Measurements from ENCODE around the gene SUSD4. TPM values are rescaled to one million over a fixed set of nuclear protein-coding genes. Genes with fewer than 3 reads are reported as not detected.

Gene SUSD4
- total and polyA plus RNA-seq, 7 experiments from 2014 or later: 0.10 to 21.5 (median 7.7) TPM

- Mint-ChIP-seq H3K9me3 (peaks cover 0 to 4% (median 0%) of the 10 kb centered on the region in 11 donors), H3K27ac (peak overlapping the region in 7 of 9 donors; percentile 10 to 86 (median 74)), H3K4me1 (peaks cover 10 to 84% (median 52%) of the 10 kb centered on the region in 7 donors), H3K4me3 (peak overlapping the region in 1 of 10 donors; percentile 10), H3K27me3 (peaks cover 0 to 4% (median 0%) of the 10 kb centered on the region in 5 donors), H3K36me3 (peaks cover 0 to 12% (median 5%) of the 10 kb centered on the region in 5 donors)
- Histone ChIP-seq H3K36me3 (ENCODE audit: control insufficient read depth in 2 of 3, insufficient read depth in 3 of 3, low read length in 3 of 3) (no peaks in the 10 kb centered on the region), H3K27ac (ENCODE audit: low read depth, low read length) (no peak overlapping the region), H3K4me1 (ENCODE audit: control insufficient read depth in 2 of 2, insufficient read depth in 2 of 2, low read length in 2 of 2) (peaks cover 14 to 24% of the 10 kb centered on the region in 2 donors), H3K9me3 (ENCODE audit: control insufficient read depth in 2 of 3, low read length in 3 of 3) (no peaks in the 10 kb centered on the region), H3K27me3 (ENCODE audit: control insufficient read depth in 2 of 2, insufficient read depth in 2 of 2, low read length in 2 of 2) (no peaks in the 10 kb centered on the region), H3K4me3 (ENCODE audit: low read length) (no peak overlapping the region)
- ChIA-PET POLR2A (interaction anchor here (0.6 kb wide), 2 partner anchors 9 to 26 kb away, joined by 3 read pairs; no protein-coding TSS in a partner anchor), CTCF (interaction anchor here (0.6 to 1.3 kb wide), 3 partner anchors 114 to 120 kb away, joined by 3 to 4 read pairs (median 3); partner anchors contain the start of gene SUSD4)
- DNase-seq: no peak
- no peak for ATAC-seq
- intact Hi-C loops (cut with micrococcal nuclease): loop anchor here (1.0 to 5.0 kb wide), 5 partner anchors 58 to 118 kb away; partner anchors contain the start of genes SUSD4 (in 1 of the 2) and TLR5 (in 1 of the 2)
These were observed 113.9 kb downstream of the SUSD4 start for GRCh38 chr1:223249854-223250631.

- CTCF ChIA-PET: interaction anchor here (0.7 to 1.4 kb wide), 3 partner anchors 10 to 120 kb away, joined by 3 to 5 read pairs (median 3); no protein-coding TSS in a partner anchor
- H3K27ac Mint-ChIP-seq: peak overlapping the region in 8 of 9 donors; percentile 85 to 97 (median 90)
- peak overlapping the region in 9 of 10 donors; percentile 25 to 73 (median 63) for H3K4me3 Mint-ChIP-seq
These were observed 115.2 kb downstream of the SUSD4 start for GRCh38 chr1:223248770-223249140.

GRCh38 chr1:223248001-223248769 is 115.8 kb downstream of the SUSD4 start:
- CTCF ChIA-PET: interaction anchor here (1.0 to 1.4 kb wide), 2 partner anchors 114 to 119 kb away, joined by 3 read pairs; no protein-coding TSS in a partner anchor
- ATAC-seq (no peak), DNase-seq (no peak)
- Histone ChIP-seq H3K4me1 (ENCODE audit: control insufficient read depth in 2 of 2, insufficient read depth in 2 of 2, low read length in 2 of 2) (peaks cover 14 to 34% of the 10 kb centered on the region in 2 donors), H3K36me3 (ENCODE audit: control insufficient read depth in 2 of 3, insufficient read depth in 3 of 3, low read length in 3 of 3) (no peaks in the 10 kb centered on the region), H3K9me3 (ENCODE audit: control insufficient read depth in 2 of 3, low read length in 3 of 3) (no peaks in the 10 kb centered on the region), H3K27me3 (ENCODE audit: control insufficient read depth in 2 of 2, insufficient read depth in 2 of 2, low read length in 2 of 2) (no peaks in the 10 kb centered on the region), H3K4me3 (ENCODE audit: low read length) (no peak overlapping the region), H3K27ac (ENCODE audit: low read depth, low read length) (peak overlapping the region; percentile 58)
- POLR2A ChIA-PET: interaction anchor here (1.2 kb wide), 1 partner anchor 17 kb away, joined by 4 read pairs; no protein-coding TSS in a partner anchor
- peaks cover 10 to 78% (median 45%) of the 10 kb centered on the region in 7 donors for H3K4me1 Mint-ChIP-seq
- intact Hi-C loops (cut with micrococcal nuclease): loop anchor here (1.0 to 5.0 kb wide), 6 partner anchors 12 to 116 kb away; partner anchors contain the start of gene TLR5 (in 1 of the 2)
- H3K4me3 Mint-ChIP-seq: peak overlapping the region in 9 of 10 donors; percentile 25 to 73 (median 63)
- peaks cover 0 to 4% (median 0%) of the 10 kb centered on the region in 11 donors for H3K9me3 Mint-ChIP-seq
- peak overlapping the region in 8 of 9 donors; percentile 85 to 97 (median 90) for H3K27ac Mint-ChIP-seq
- H3K36me3 Mint-ChIP-seq: peaks cover 0 to 12% (median 5%) of the 10 kb centered on the region in 5 donors
- H3K27me3 Mint-ChIP-seq: no peaks in the 10 kb centered on the region

More at GRCh38 chr1:223248770-223249140, 115.2 kb downstream of the SUSD4 start:
- Histone ChIP-seq H3K27me3 (ENCODE audit: control insufficient read depth in 2 of 2, insufficient read depth in 2 of 2, low read length in 2 of 2) (no peaks in the 10 kb centered on the region), H3K27ac (ENCODE audit: low read depth, low read length) (peak overlapping the region; percentile 58), H3K36me3 (ENCODE audit: control insufficient read depth in 2 of 3, insufficient read depth in 3 of 3, low read length in 3 of 3) (no peaks in the 10 kb centered on the region), H3K4me1 (ENCODE audit: control insufficient read depth in 2 of 2, insufficient read depth in 2 of 2, low read length in 2 of 2) (peaks cover 14 to 34% of the 10 kb centered on the region in 2 donors), H3K9me3 (ENCODE audit: control insufficient read depth in 2 of 3, low read length in 3 of 3) (no peaks in the 10 kb centered on the region), H3K4me3 (ENCODE audit: low read length) (no peak overlapping the region)
- Mint-ChIP-seq H3K4me1 (peaks cover 10 to 84% (median 51%) of the 10 kb centered on the region in 7 donors), H3K9me3 (peaks cover 0 to 4% (median 0%) of the 10 kb centered on the region in 11 donors), H3K27me3 (no peaks in the 10 kb centered on the region), H3K36me3 (peaks cover 0 to 12% (median 5%) of the 10 kb centered on the region in 5 donors)
- DNase-seq: peak in 7 of 9 donors; percentile 60 to 81 (median 72)
- intact Hi-C loops (cut with micrococcal nuclease): loop anchor here (1.0 to 5.0 kb wide), 7 partner anchors 12 to 116 kb away; partner anchors contain the start of genes SUSD4 (in 1 of the 2) and TLR5 (in 1 of the 2)
- POLR2A ChIA-PET: interaction anchor here (1.2 kb wide), 1 partner anchor 18 kb away, joined by 4 read pairs; no protein-coding TSS in a partner anchor
- peak; percentile 87 for ATAC-seq

- peaks cover 0 to 12% (median 5%) of the 10 kb centered on the region in 5 donors for H3K36me3 Mint-ChIP-seq
- intact Hi-C loops (cut with micrococcal nuclease): loop anchor here (5.0 kb wide), 3 partner anchors 54 to 114 kb away; no protein-coding TSS in a partner anchor
- Histone ChIP-seq H3K27me3 (ENCODE audit: control insufficient read depth in 2 of 2, insufficient read depth in 2 of 2, low read length in 2 of 2) (no peaks in the 10 kb centered on the region), H3K4me1 (ENCODE audit: control insufficient read depth in 2 of 2, insufficient read depth in 2 of 2, low read length in 2 of 2) (peaks cover 14 to 34% of the 10 kb centered on the region in 2 donors), H3K27ac (ENCODE audit: low read depth, low read length) (no peak overlapping the region), H3K36me3 (ENCODE audit: control insufficient read depth in 2 of 3, insufficient read depth in 3 of 3, low read length in 3 of 3) (no peaks in the 10 kb centered on the region), H3K4me3 (ENCODE audit: low read length) (no peak overlapping the region), H3K9me3 (ENCODE audit: control insufficient read depth in 2 of 3, low read length in 3 of 3) (no peaks in the 10 kb centered on the region)
- H3K4me3 Mint-ChIP-seq: no peak overlapping the region
- peak overlapping the region in 4 of 9 donors; percentile 8 to 59 (median 36) for H3K27ac Mint-ChIP-seq
- H3K27me3 Mint-ChIP-seq: no peaks in the 10 kb centered on the region
- ATAC-seq: no peak
- ChIA-PET POLR2A (interaction anchor here (1.1 kb wide), 1 partner anchor 113 kb away, joined by 3 read pairs; no protein-coding TSS in a partner anchor), CTCF (no interaction called here)
- H3K4me1 Mint-ChIP-seq: peaks cover 10 to 79% (median 43%) of the 10 kb centered on the region in 7 donors
- peaks cover 0 to 4% (median 0%) of the 10 kb centered on the region in 11 donors for H3K9me3 Mint-ChIP-seq
- no peak for DNase-seq
These were observed 117.4 kb downstream of the SUSD4 start for GRCh38 chr1:223246476-223247112.

- Histone ChIP-seq H3K9me3 (ENCODE audit: control insufficient read depth in 2 of 3, low read length in 3 of 3) (no peaks in the 10 kb centered on the region), H3K4me1 (ENCODE audit: control insufficient read depth in 2 of 2, insufficient read depth in 2 of 2, low read length in 2 of 2) (peaks cover 14 to 34% of the 10 kb centered on the region in 2 donors), H3K4me3 (ENCODE audit: low read length) (no peak overlapping the region), H3K27me3 (ENCODE audit: control insufficient read depth in 2 of 2, insufficient read depth in 2 of 2, low read length in 2 of 2) (no peaks in the 10 kb centered on the region), H3K27ac (ENCODE audit: low read depth, low read length) (no peak overlapping the region), H3K36me3 (ENCODE audit: control insufficient read depth in 2 of 3, insufficient read depth in 3 of 3, low read length in 3 of 3) (no peaks in the 10 kb centered on the region)
- ATAC-seq (no peak), DNase-seq (no peak)
- Mint-ChIP-seq H3K4me1 (peaks cover 10 to 82% (median 49%) of the 10 kb centered on the region in 7 donors), H3K4me3 (peak overlapping the region in 1 of 10 donors; percentile 3), H3K27me3 (no peaks in the 10 kb centered on the region), H3K9me3 (peaks cover 0 to 4% (median 0%) of the 10 kb centered on the region in 11 donors), H3K27ac (peak overlapping the region in 3 of 9 donors; percentile 8 to 78 (median 43)), H3K36me3 (peaks cover 0 to 12% (median 5%) of the 10 kb centered on the region in 5 donors)
- ChIA-PET POLR2A (interaction anchor here (1.1 kb wide), 1 partner anchor 112 kb away, joined by 3 read pairs; no protein-coding TSS in a partner anchor), CTCF (no interaction called here)
- intact Hi-C loops (cut with micrococcal nuclease): loop anchor here (1.0 to 5.0 kb wide), 4 partner anchors 54 to 114 kb away; no protein-coding TSS in a partner anchor
These were observed 118.0 kb downstream of the SUSD4 start for GRCh38 chr1:223245983-223246382.

Data from naive thymus-derived CD4-positive, alpha-beta T cell (primary cell).